OCI-LY1 (cell line): Measurements from ENCODE around the gene ACSF2.

Source experiments
- EZH2 ChIP-seq: fragments of 200-600 bp; sonication (generic), shearing (Covaris generic); IDR thresholded peaks from 2 replicates; pipeline ENCODE4 v1.8.0; 2017; ENCODE audit warnings: borderline replicate concordance, mixed run types, mild to moderate bottlenecking, antibody characterized with exemption, low read length, moderate library complexity, mixed read lengths
- TF ChIP-seq, protein P1 (sequence below): fragments of 200-600 bp; sonication (generic), shearing (Covaris generic); IDR thresholded peaks from 2 replicates; pipeline ENCODE4 v1.5.1; 2017; ENCODE audit warnings: mild to moderate bottlenecking, antibody characterized with exemption, low read length, moderate library complexity, mixed read lengths

DNA sequence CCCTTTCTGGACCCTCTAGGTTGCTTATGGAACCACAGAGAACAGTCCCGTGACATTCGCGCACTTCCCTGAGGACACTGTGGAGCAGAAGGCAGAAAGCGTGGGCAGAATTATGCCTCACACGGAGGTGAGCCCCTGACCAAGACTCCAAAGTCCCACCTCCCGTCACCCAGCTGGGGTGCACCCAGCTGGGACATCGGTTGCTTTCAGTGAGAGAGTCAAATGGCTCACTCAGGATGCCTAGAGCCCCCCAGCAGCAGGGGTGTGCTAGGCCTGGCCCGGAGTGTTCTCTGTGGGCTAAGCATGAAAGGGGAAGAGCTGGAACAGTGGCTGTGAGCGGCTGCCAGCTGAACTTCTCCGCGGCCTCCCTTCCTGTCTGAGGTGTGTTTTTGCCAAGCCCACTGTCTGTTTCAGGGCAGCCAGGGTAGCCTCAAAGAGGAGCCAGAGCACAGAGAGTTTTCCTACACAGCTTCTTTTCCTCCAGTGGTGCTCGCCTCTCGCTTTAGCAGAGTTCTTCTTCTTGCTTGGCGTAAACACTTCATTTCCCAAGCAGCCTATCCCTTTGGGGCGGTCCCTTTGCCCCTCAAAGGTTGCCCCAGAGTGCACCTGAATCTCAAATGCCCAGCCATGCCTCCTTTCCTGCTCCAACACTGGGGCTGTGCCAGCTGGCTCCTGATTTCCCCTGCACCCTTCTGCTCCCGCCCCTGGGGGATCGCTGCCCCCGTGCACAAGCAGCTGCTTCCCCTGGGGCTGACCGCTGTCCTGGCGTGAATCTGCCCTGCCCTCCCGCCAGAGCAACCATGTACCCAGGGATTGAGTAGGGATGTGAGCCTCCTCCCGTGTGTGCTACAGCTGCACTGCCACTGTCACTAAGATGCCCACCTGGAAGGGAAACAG, 45.2 kb downstream of the ACSF2 start:
- TF ChIP-seq EZH2: no peak
- TF ChIP-seq, protein P1, sequence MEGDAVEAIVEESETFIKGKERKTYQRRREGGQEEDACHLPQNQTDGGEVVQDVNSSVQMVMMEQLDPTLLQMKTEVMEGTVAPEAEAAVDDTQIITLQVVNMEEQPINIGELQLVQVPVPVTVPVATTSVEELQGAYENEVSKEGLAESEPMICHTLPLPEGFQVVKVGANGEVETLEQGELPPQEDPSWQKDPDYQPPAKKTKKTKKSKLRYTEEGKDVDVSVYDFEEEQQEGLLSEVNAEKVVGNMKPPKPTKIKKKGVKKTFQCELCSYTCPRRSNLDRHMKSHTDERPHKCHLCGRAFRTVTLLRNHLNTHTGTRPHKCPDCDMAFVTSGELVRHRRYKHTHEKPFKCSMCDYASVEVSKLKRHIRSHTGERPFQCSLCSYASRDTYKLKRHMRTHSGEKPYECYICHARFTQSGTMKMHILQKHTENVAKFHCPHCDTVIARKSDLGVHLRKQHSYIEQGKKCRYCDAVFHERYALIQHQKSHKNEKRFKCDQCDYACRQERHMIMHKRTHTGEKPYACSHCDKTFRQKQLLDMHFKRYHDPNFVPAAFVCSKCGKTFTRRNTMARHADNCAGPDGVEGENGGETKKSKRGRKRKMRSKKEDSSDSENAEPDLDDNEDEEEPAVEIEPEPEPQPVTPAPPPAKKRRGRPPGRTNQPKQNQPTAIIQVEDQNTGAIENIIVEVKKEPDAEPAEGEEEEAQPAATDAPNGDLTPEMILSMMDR: no peak
